HG03025 (cell line): ENCODE results near the gene ZNF821.
"Not testable (repeated sequence)": the region's sequence is repeated elsewhere in the genome, so short reads cannot be mapped to it uniquely, and the experiment has no call there.

Source experiments
- ATAC-seq: cut with Tn5 transposase; IDR thresholded peaks from one replicate; pipeline ENCODE4 v1.9.1; 2021; ENCODE audit warnings: mild to moderate bottlenecking, moderate library complexity; ENCODE audit not compliant: unreplicated experiment, low FRiP score

The ZNF821 gene

DNA sequence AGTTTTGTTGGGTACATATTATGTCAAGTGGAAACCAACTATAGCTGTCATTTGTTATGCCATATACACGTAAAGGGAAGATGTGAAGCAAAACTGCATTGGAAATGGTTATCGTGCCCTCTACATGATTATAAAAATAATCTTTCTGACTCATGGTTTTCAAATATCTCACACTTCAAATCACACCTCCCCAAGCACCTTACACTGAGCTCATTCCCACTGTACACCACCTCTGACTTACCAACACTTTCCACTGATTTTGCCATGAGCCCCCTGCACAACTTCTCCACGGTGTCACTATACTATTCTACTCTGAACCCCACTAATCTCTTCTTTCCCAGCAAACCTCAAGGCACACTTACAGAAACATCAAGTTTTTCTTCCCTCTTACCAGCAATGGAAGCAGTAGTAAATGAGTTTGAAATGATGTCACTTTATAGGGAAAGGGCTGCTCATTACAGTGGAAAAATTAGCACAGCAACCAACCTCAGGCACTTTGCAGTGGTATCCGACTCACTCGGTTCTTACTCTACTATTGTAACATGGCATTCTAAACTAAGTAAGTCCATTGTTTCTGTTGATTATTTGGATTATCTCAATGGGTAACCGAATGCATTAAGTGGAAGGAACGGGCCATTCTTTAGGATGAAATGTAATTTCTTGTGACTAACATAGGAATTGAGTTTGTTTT is 18.7 kb downstream of the ZNF821 start:
- ATAC-seq, result no peak

- no peak for ATAC-seq
These were observed 20.0 kb downstream of the ZNF821 start for GRCh38 chr16:71863995-71864394.

- ATAC-seq, result no peak
These were observed 24.0 kb downstream of the ZNF821 start for GRCh38 chr16:71859762-71860521.

GRCh38 chr16:71855937-71856662 is 27.9 kb downstream of the ZNF821 start:
- no peak for ATAC-seq

DNA sequence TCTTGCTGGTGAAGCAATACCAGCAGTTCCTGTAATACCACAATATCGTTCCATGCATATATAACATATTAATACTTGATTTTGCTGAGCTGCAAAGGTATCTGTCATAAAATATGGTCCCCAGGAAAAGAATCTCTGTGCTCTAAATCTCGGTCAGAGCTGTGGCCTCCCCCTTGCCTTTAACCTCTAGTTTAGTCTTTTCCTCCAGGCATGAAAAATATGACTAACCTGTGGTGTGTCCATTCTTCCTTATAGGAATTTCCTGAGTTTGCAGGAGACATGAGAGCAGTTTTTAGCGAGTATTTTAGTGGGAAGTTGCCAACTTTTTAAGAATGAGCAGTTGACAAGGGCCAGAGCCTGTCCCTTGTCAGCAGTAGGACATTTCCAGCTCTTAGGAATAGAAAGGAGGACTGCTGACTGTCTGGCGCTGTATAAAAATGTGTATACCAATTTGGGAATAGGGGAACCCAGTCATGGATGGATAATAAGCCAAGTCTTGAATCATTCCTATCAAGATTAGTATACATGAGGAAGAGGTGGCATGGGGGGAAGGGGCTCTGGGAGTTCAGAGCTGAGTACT is 29.5 kb downstream of the ZNF821 start:
- ATAC-seq, result no peak

DNA sequence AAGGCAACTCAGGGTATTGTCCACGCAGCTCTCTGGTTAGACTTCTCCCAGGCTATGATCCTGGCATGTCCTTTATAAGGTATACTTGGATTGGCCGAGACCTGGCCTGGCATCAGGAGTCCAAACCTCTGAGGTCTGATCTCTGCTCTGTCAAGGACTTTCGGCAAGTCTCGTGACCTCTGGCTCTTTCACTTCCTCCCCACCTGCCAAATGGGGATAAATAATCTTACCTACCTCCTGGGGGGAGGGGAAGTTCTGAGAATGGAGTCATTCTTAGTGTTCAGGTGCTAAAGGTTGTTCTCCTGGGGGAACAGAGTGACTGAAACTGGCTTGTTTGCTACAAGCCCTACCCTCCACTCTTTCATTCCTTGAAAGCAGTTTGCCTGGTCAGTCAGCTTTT is 30.6 kb downstream of the ZNF821 start:
- ATAC-seq, result no peak

DNA sequence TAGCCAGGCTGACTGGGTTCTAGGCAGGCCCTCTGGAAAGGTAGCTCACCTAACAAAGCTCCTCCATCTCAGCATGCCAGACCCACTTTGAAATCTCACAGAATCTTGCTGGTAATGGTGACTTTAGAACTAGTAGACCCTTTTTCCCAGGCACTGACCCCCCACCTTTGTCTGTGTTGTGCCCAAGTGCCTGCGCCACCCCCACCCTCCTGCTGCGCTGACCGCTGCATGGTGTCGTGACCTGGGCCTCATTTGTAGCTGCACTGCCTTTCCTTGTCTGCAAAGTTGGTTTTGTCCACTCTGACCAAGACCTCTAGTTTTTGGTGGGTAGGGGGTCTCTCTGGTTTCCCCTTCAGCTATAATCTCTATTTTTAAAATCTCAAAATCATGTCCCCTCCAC is 31.4 kb downstream of the ZNF821 start:
- no peak for ATAC-seq

DNA sequence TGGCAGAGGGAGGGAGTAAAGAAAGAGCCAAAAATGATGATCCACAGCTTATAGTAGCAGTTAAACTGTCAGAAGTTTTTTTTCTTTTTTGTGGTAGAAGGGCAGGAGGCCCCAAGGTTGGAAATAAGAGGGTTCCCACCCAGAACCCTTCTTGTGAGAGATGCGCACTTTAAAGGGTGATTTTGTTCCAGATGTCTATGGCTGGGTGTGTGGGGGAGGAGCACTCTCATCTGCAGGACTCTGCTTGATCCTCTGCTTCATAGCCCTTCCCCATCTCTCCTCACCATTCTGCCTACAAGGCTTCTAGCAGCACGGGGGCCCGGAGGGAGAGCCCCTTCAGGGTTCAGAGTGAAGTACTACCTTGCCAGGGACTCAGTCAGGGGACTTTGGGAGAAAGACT is 31.8 kb downstream of the ZNF821 start:
- ATAC-seq, result no peak

DNA sequence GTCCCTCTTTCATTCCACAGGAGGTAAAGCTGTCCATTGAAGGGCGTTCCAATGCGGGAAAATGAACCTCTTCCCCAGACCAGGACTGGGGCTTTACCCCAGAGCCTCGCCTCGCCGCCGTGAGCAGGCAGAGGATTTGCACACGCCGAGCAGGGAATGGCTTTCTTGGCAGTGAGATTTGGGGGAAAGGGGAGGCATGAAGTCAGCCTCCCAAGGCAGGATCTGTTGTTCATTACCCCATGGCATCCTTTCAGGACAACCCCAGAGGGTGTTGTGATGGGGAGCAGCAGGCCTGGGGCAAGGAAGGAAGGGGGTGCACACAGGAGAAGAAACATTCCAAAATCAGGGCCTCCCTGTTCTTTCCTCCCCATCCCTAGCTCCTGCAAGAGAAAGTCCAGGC is 32.2 kb downstream of the ZNF821 start:
- ATAC-seq, result no peak

GRCh38 chr16:71848622-71849021 is 35.4 kb downstream of the ZNF821 start:
- no peak for ATAC-seq

DNA sequence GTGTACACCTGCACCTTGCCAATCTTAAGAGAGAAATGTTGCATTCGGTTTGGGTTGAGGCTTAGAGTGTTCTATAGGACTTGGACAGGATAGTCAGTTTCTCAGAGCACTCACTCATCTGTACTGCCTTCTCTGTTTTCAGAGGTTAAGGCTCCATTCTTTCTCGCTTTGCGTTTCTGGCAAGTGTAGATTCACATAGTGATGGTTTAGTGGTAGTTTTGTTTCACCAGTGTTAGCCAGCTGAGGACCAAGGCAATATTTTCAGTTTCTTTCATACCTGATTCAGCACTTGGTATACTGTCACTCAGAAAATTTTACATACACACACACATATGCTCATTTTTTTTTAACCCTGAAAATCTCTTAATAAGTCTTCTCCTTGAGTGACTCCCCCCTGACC is 36.9 kb downstream of the ZNF821 start:
- ATAC-seq, result no peak

DNA sequence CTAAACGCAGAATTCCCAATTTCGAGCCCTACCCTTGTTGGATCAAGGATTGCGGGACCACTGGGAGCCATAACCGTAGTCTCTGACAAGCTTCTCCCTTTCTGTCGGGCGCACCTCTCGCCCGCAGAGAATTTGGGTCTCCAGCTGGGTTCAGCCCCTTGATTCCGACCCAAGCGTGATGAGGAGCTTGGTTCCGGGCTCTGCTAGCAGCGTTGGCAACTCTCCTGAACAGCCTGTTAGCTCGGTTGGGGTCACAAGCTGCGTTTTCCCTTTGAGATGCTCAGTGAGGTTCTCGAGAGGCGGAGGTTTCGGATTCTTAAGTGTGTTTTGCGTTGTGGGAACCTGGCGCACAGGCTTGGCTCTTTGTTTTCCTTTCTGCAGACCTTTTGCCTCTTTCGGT is 37.6 kb downstream of the ZNF821 start:
- ATAC-seq, result peak; percentile 3

DNA sequence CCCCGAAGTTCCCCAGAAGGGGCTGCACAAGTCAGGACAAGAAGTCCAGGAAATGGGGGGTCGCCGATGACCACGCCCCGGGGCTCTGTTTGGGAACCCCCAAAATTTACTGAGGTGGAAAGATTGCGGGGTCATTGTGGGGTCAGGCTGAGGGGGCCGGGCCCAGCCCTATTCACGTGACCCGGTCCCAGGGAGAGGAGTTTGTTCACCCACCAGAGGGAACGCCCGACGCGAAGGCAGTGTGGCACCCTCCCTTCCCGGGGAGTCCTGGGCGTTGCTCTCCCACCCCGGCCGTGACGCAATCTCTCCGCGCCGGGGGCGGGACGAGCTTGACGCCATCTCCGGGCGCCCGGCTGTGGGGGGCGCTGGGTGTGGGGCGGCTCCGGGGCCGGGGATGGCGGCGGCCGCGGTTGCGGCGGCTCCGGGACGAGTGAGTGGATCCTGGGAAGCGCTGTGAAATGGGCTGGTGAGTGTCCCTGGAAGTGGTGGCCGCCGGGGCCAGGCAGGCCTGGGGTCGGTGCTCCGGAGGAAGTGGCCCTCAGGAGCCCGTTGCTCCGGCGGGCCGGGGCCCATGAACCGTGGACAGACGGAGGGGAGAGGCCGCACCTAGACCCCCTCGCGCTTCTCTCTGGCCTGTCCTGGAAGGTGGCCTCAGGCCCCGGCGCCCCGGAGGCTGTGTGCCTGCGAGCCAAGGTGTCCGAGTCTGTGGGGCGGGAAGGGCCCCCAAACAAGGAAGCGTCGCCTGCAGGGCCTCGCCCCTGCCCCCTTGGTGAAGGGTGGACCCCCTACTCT is 38.1 kb downstream of the ZNF821 start, which contains the start of gene ATXN1L:
TSS of gene ATXN1L (plus strand) at position 338 of the 792 bp plus-strand sequence. CDS start 3,765 bp downstream, outside the sequence.
- peak; percentile 59 for ATAC-seq

DNA sequence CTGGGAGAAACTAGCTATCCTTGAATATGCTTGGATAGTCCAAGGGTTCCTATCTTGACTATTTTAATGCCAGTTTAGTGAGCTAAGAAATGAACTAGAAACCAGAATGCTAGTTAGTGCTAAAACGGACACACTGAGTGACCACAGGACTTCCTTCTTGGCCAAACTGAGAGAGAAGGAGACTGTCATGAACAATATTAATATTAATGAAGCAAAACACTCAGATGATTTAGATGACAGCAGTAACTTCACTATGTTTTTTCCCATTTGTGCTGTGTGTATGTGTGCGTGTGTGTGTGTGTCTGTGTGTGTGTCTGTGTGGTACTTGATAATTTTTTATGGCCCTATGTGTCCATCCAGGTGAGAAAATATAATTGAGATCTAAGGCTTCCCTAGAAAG is 40.4 kb downstream of the ZNF821 start:
- ATAC-seq, result no peak

- ATAC-seq, result no peak
These were observed 43.9 kb downstream of the ZNF821 start for GRCh38 chr16:71840052-71840451.

GRCh38 chr16:71837150-71837549 is 46.8 kb downstream of the ZNF821 start:
- ATAC-seq, result no peak

DNA sequence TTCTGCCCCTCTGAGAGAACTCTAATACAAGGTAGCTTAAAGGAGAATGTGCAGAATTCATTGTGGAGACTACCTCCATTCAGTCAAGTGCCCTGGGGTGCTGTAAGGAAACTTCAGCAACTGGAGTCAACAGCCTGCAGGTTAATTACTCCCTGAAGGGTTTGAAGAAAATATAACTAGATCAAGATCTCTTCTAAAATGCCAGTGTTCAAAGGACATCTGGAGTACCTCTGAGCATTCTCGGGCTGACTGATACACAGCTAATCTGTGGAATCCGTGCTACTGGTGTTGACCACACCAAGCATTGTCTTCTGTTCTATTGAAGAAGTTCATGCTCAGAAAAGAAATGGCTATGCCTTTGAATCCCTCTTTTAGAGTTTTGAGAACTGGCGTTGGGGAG is 49.7 kb downstream of the ZNF821 start:
- ATAC-seq, result no peak

- not testable (repeated sequence) for ATAC-seq
These were observed 51.9 kb downstream of the ZNF821 start for GRCh38 chr16:71832112-71832511.

- ATAC-seq, result not testable (repeated sequence)
These were observed 52.3 kb downstream of the ZNF821 start for GRCh38 chr16:71831698-71832097.

DNA sequence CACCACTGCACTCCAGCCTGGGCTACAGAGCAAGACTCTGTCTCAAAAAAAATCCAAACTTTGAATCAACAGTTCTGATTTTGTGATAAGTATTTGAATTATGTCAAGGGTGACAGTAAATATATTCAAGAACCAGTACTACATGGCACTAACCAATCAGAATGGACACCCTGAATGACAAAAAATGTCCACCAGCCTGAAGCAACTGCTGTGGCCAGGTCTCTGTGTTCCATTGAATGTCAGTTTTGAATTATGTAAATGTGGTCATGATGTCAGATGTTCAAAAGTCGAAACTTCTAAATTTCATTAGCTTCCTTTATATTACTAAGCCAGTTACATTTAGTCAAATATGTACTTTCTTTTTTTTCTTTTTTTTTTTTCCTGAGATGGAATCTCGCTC is 53.6 kb downstream of the ZNF821 start:
- ATAC-seq, result no peak
